Measurements from ENCODE around the gene RPUSD4. TPM values are rescaled to one million over a fixed set of nuclear protein-coding genes. Genes with fewer than 3 reads are reported as not detected.

The RPUSD4 gene
- total and polyA plus RNA-seq, 2 donors (not counting 1 experiment from before 2014, with no cell fraction given), result 24.5 to 50.4 TPM

DNA sequence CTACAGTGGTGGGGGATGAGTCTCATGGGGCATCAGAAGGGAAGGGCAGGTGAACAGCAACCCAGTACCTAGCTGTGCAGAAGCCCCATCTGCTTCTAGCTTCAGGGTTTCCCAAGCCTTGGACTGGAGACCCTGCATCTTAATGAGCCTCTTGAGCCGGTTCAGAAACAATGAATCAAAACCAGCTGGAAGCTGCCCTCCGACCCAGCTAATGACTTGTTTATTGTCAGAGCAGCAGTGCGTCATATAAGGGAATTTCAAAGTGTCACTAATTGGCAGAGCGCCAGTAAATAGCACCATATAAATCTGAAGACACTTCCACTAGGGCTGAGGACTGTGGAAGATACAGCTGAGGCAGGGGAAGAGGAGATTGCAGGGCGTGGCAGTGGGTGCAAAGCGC is 57.5 kb downstream of the RPUSD4 start:
- H3K4me3 ChIP-seq (ENCODE audit: control extremely low read depth in 1 of 5, extremely low read depth in 1 of 5, insufficient read depth in 1 of 5, low read depth in 2 of 5, low read length in 4 of 5), result no peak overlapping the region
- peaks cover 0 to 7% (median 3%) of the 10 kb centered on the region in 3 donors for H3K9me3 ChIP-seq (ENCODE audit: control extremely low read depth in 1 of 3, control insufficient read depth in 2 of 3, insufficient read depth in 1 of 3, low read length in 2 of 3)
- no peak overlapping the region for H3K4me2 ChIP-seq (replicated peaks; ENCODE audit: low read depth, low read length, poor library complexity, severe bottlenecking)
- WGBS (ENCODE audit: insufficient coverage), result 95% methylated on average over 5 of the region's 6 CpGs
- POLR2A ChIA-PET, result no interaction called here
- no peak overlapping the region for H3K27ac ChIP-seq (ENCODE audit: low read length in 2 of 2)
- intact Hi-C loops (cut with micrococcal nuclease), result no loop called here
- Mint-ChIP-seq H3K4me1 (no peaks in the 10 kb centered on the region), H3K27me3 (peaks cover 20% of the 10 kb centered on the region), H3K9me3 (ENCODE audit: insufficient read depth) (peaks cover 9% of the 10 kb centered on the region), H3K27ac (no peak overlapping the region), H3K4me3 (no peak overlapping the region)
- TF ChIP-seq, protein P1, sequence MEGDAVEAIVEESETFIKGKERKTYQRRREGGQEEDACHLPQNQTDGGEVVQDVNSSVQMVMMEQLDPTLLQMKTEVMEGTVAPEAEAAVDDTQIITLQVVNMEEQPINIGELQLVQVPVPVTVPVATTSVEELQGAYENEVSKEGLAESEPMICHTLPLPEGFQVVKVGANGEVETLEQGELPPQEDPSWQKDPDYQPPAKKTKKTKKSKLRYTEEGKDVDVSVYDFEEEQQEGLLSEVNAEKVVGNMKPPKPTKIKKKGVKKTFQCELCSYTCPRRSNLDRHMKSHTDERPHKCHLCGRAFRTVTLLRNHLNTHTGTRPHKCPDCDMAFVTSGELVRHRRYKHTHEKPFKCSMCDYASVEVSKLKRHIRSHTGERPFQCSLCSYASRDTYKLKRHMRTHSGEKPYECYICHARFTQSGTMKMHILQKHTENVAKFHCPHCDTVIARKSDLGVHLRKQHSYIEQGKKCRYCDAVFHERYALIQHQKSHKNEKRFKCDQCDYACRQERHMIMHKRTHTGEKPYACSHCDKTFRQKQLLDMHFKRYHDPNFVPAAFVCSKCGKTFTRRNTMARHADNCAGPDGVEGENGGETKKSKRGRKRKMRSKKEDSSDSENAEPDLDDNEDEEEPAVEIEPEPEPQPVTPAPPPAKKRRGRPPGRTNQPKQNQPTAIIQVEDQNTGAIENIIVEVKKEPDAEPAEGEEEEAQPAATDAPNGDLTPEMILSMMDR (IDR thresholded peaks at IDR 0.05), result no peak
- TF ChIP-seq EZH2 (IDR thresholded peaks at IDR 0.05; ENCODE audit: borderline replicate concordance, insufficient read depth, low read depth, low read length, poor library complexity, severe bottlenecking), result no peak
- no peaks in the 10 kb centered on the region for H3K27me3 ChIP-seq (replicated peaks in 1 of 4; ENCODE audit: control extremely low read depth in 1 of 4, control insufficient read depth in 3 of 4, insufficient read depth in 4 of 4, low read length in 3 of 4)
- DNase-seq, result no peak
- CTCF ChIA-PET, result no interaction called here
- no peak for ATAC-seq (ENCODE audit: low read depth)
- no peak overlapping the region for H3K9ac ChIP-seq (ENCODE audit: low read length)
- H3K4me1 ChIP-seq (ENCODE audit: control insufficient read depth in 2 of 2, insufficient read depth in 2 of 2, low read length in 2 of 2), result no peaks in the 10 kb centered on the region
- H3K36me3 ChIP-seq (replicated peaks in 1 of 2; ENCODE audit: control extremely low read depth in 1 of 2, control insufficient read depth in 1 of 2, extremely low read depth in 1 of 2, insufficient read depth in 2 of 2, low read length in 1 of 2), result no peaks in the 10 kb centered on the region
- no peaks in the 10 kb centered on the region for H3K79me2 ChIP-seq (ENCODE audit: control insufficient read depth, insufficient read depth, low read length)
- no peaks in the 10 kb centered on the region for H4K20me1 ChIP-seq (ENCODE audit: control insufficient read depth, insufficient read depth, low read length, poor library complexity, severe bottlenecking)
- H2AFZ ChIP-seq (ENCODE audit: insufficient read depth, low read depth, low read length, poor library complexity, severe bottlenecking), result no peak overlapping the region

DNA sequence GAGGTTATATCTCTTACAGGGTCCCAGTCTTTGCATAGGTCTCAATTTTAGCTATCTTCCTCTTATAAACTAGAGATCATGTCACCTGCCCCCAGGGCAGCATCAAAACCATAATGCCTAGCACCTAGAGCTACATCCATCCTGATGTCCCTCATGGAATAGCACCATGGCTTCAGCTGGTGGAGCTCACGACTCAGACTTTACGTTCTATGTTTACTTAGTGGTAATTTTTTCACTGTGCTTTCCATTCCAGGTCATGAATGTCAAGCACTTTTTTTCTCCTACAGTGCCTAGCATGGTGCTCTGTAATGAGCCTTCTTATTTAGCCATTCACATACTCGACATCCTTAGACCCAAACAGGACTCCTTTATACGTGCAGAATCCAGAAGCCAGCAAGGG is 58.4 kb downstream of the RPUSD4 start:
- no peak overlapping the region for H2AFZ ChIP-seq (ENCODE audit: insufficient read depth, low read depth, low read length, poor library complexity, severe bottlenecking)
- no peak overlapping the region for H3K27ac ChIP-seq (ENCODE audit: low read length in 2 of 2)
- no peak overlapping the region for H3K4me3 Mint-ChIP-seq
- no peaks in the 10 kb centered on the region for H4K20me1 ChIP-seq (ENCODE audit: control insufficient read depth, insufficient read depth, low read length, poor library complexity, severe bottlenecking)
- H3K4me3 ChIP-seq (ENCODE audit: control extremely low read depth in 1 of 5, extremely low read depth in 1 of 5, insufficient read depth in 1 of 5, low read depth in 2 of 5, low read length in 4 of 5), result no peak overlapping the region
- ATAC-seq (ENCODE audit: low read depth) (no peak), DNase-seq (no peak)
- WGBS (ENCODE audit: insufficient coverage), result 100% methylated on average over 3 of the region's 4 CpGs
- intact Hi-C loops (cut with micrococcal nuclease), result no loop called here
- H3K36me3 ChIP-seq (replicated peaks in 1 of 2; ENCODE audit: control extremely low read depth in 1 of 2, control insufficient read depth in 1 of 2, extremely low read depth in 1 of 2, insufficient read depth in 2 of 2, low read length in 1 of 2), result no peaks in the 10 kb centered on the region
- H3K4me1 ChIP-seq (ENCODE audit: control insufficient read depth in 2 of 2, insufficient read depth in 2 of 2, low read length in 2 of 2), result no peaks in the 10 kb centered on the region
- TF ChIP-seq EZH2 (IDR thresholded peaks at IDR 0.05; ENCODE audit: borderline replicate concordance, insufficient read depth, low read depth, low read length, poor library complexity, severe bottlenecking), result no peak
- TF ChIP-seq, protein P1 (IDR thresholded peaks at IDR 0.05), result no peak
- peaks cover 0 to 7% (median 3%) of the 10 kb centered on the region in 3 donors for H3K9me3 ChIP-seq (ENCODE audit: control extremely low read depth in 1 of 3, control insufficient read depth in 2 of 3, insufficient read depth in 1 of 3, low read length in 2 of 3)
- H3K27me3 ChIP-seq (replicated peaks in 1 of 4; ENCODE audit: control extremely low read depth in 1 of 4, control insufficient read depth in 3 of 4, insufficient read depth in 4 of 4, low read length in 3 of 4), result no peaks in the 10 kb centered on the region
- peaks cover 21% of the 10 kb centered on the region for H3K27me3 Mint-ChIP-seq
- no peaks in the 10 kb centered on the region for H3K4me1 Mint-ChIP-seq
- no peak overlapping the region for H3K4me2 ChIP-seq (replicated peaks; ENCODE audit: low read depth, low read length, poor library complexity, severe bottlenecking)
- POLR2A ChIA-PET, result no interaction called here
- no peak overlapping the region for H3K27ac Mint-ChIP-seq
- H3K9me3 Mint-ChIP-seq (ENCODE audit: insufficient read depth), result peaks cover 9% of the 10 kb centered on the region
- no peak overlapping the region for H3K9ac ChIP-seq (ENCODE audit: low read length)
- H3K79me2 ChIP-seq (ENCODE audit: control insufficient read depth, insufficient read depth, low read length), result no peaks in the 10 kb centered on the region
- CTCF ChIA-PET, result no interaction called here

Data from B cell (primary cell).